HepG2 (cell line): ENCODE results near the gene MTUS2.

ENCODE experiments used
- JUN ChIP-seq: sonication (generic); formaldehyde crosslinking; IDR thresholded peaks from 2 replicates; pipeline ENCODE4 v1.4.0; 2020; ENCODE audit warnings: mild to moderate bottlenecking, missing genetic modification reagents
- NPAS2 ChIP-seq: sonication (generic); formaldehyde crosslinking; IDR thresholded peaks from 2 replicates; pipeline ENCODE4 v1.8.0; 2022; ENCODE audit warnings: mild to moderate bottlenecking, missing genetic modification reagents, borderline replicate concordance
- PHF8 ChIP-seq: sonication (generic); formaldehyde crosslinking; IDR thresholded peaks from 2 replicates; pipeline ENCODE4 v1.5.0; 2020; ENCODE audit warnings: missing genetic modification reagents
- POLR2A ChIP-seq, 2 experiments: IDR thresholded peaks; 2 replicates each; pipeline ENCODE4 v1.6.1; 2011; ENCODE audit warnings: low read depth in 2 of 2, low read length in 2 of 2, mild to moderate bottlenecking in 1 of 2, moderate library complexity in 1 of 2; ENCODE audit not compliant: insufficient read depth in 1 of 2
- POLR2AphosphoS5 ChIP-seq: IDR thresholded peaks from 2 replicates; pipeline ENCODE4 v1.6.1; 2012; ENCODE audit warnings: low read depth, low read length
- RFX1 ChIP-seq: fragments of 450-650 bp; IDR thresholded peaks from 2 replicates; pipeline ENCODE4 v1.6.1; 2017
- TARDBP ChIP-seq: sonication (generic); formaldehyde crosslinking; IDR thresholded peaks from 2 replicates; pipeline ENCODE4 v1.8.0; 2022; ENCODE audit warnings: mild to moderate bottlenecking, missing genetic modification reagents
- USF2 ChIP-seq, 2 experiments: sonication (generic) in 1 of 2; formaldehyde crosslinking in 1 of 2; IDR thresholded peaks; 2 replicates each; pipeline versions ENCODE4 v1.5.1 to v1.6.1; 2011 to 2020; ENCODE audit warnings: borderline replicate concordance in 1 of 2, low read depth in 1 of 2, low read length in 1 of 2, mild to moderate bottlenecking in 1 of 2, missing genetic modification reagents in 1 of 2, moderate library complexity in 1 of 2
- ZHX1 ChIP-seq: sonication (generic); formaldehyde crosslinking; IDR thresholded peaks from 2 replicates; pipeline ENCODE4 v1.8.1; 2022; ENCODE audit warnings: low read depth, mild to moderate bottlenecking, missing genetic modification reagents
- ZNF3 ChIP-seq: IDR thresholded peaks from 2 replicates; pipeline ENCODE4 v1.7.0; 2017; ENCODE audit warnings: inconsistent platforms
- ZNF337 ChIP-seq: sonication (generic); formaldehyde crosslinking; IDR thresholded peaks from 2 replicates; pipeline ENCODE4 v1.5.1; 2020; ENCODE audit warnings: missing genetic modification reagents, low read depth, mild to moderate bottlenecking, borderline replicate concordance
- ZNF773 ChIP-seq: sonication (generic); formaldehyde crosslinking; IDR thresholded peaks from 2 replicates; pipeline ENCODE4 v1.4.0; 2020; ENCODE audit warnings: missing genetic modification reagents, borderline replicate concordance
- ZUFSP ChIP-seq: sonication (generic); formaldehyde crosslinking; IDR thresholded peaks from 2 replicates; pipeline ENCODE4 v1.9.0; 2021; ENCODE audit warnings: missing genetic modification reagents, mild to moderate bottlenecking, borderline replicate concordance

GRCh38 chr13:29292045-29292444 lies 471.9 kb downstream of the MTUS2 start:
- TF ChIP-seq JUN (CRISPR knock-in tag) (no peak), ZNF773 (CRISPR knock-in tag) (no peak), POLR2A (IDR thresholded peaks at IDR 0.05; ENCODE audit: insufficient read depth in 1 of 2, low read depth in 2 of 2, low read length in 2 of 2) (no peak), PHF8 (CRISPR knock-in tag) (no peak), ZUFSP (no peak), RFX1 (no peak), ZNF337 (CRISPR knock-in tag) (no peak), ZNF3 (CRISPR knock-in tag) (no peak), USF2 (IDR thresholded peaks at IDR 0.05; ENCODE audit: low read depth, low read length) (no peak), USF2 (CRISPR knock-in tag; IDR thresholded peaks at IDR 0.05; ENCODE audit: borderline replicate concordance) (no peak), TARDBP (CRISPR knock-in tag) (no peak), NPAS2 (CRISPR knock-in tag) (no peak), ZHX1 (no peak), POLR2AphosphoS5 (no peak)
